GM19397 (cell line): ENCODE data around the gene PARVB.

Source experiments
- ATAC-seq: cut with Tn5 transposase; IDR thresholded peaks from one replicate; pipeline ENCODE4 v1.9.1; 2021; ENCODE audit warnings: mild to moderate bottlenecking, moderate library complexity; ENCODE audit not compliant: unreplicated experiment

PARVB gene

GRCh38 chr22:44086271-44087088, 62.4 kb downstream of the PARVB start:
- ATAC-seq, result no peak

DNA sequence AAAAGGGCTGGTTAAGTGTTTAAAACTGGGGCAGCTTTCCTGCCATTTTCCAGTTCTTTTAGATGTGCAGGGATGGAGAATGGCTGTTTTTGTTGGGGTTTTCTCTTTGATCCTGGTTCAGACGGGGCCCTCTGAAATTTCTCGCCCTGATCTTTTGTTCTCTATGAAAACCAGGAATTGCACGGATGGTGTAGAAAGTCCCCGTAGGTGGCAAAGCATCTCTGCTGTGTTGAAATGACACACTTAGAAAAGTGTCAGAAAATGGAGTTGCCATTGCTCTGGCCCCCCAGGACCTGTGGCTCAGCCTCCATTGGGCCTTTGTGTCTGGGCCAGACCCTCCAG, 63.0 kb downstream of the PARVB start:
- no peak for ATAC-seq

GRCh38 chr22:44088976-44089570, 65.0 kb downstream of the PARVB start:
- ATAC-seq, result no peak

DNA sequence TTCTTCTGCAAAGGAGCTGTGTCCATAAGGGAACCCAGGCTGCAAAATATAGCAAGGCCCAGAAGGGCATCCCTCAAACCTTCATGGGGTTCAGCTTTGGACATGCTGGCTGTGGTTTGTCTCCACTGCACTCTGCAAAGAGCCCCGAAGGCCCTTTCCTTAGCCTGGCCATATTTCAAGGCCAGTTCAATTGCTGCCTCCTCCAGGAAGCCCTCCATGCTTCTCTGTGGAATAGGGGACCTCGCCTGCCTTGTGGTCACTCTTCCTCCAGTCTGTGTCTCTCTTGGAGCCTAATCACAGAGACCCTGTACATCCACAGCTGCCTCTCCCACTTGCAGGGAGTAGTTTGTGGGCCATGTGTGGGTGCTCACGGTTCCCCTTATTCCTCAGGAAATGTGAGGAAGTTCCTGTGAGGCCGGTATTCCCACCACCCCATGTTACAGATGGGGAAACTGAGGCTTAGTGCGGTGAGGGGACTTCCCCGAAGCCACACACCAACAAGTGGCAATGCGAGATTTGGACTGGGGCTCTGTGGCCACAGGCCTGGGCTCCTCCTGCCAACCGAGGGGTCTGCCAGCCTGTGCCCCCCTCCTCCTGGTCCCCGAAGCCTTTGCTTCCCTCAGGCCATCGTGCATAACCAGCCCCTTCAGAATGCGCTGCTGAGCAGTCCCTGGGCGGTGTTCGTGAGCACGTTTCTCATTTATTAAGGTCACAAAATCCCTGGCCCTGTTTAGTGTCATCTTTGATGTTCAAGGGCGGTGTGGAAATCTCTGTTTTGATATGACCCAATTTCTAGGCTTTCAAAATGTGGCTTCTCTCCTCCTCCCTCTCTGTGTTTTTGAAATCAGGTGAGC, 65.8 kb downstream of the PARVB start:
- no peak for ATAC-seq

DNA sequence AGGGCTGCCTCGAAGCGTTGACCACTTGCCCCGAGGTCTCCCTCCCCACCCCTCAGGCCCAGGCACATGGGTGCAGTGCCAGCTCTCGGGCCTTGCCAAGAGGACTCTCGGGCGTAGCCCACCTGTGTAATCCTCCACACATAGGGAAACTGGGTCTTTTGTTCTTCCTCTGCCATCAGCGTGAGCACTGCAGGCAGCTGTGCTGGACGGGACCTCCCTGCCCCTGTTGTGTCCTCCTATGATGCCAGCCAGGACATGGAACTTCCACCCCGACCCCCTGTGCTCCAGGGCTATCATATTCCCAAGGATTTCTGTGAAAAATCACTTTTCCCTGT, 66.4 kb downstream of the PARVB start:
- ATAC-seq, result no peak

GRCh38 chr22:44091021-44091721, 67.1 kb downstream of the PARVB start:
- ATAC-seq, result no peak

DNA sequence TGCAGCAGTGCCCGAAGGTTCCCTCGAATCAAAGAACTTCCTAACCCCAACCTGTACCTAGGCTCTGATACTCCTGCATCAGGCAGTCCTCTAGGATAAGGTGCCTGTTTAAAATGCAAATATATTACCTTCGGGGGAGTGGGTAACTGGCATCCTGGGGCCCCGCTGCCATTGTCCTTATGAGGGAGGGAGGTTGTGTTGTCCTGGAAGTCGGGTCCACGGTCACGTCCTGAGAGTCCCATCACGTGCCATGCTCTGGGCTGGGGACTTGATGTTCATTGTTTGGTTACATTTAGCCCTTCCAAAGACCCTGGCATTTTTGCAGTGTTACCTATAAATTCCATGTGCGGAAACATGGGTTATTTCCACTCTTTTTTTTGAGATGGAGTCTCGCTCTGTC, 67.6 kb downstream of the PARVB start:
- ATAC-seq, result no peak

DNA sequence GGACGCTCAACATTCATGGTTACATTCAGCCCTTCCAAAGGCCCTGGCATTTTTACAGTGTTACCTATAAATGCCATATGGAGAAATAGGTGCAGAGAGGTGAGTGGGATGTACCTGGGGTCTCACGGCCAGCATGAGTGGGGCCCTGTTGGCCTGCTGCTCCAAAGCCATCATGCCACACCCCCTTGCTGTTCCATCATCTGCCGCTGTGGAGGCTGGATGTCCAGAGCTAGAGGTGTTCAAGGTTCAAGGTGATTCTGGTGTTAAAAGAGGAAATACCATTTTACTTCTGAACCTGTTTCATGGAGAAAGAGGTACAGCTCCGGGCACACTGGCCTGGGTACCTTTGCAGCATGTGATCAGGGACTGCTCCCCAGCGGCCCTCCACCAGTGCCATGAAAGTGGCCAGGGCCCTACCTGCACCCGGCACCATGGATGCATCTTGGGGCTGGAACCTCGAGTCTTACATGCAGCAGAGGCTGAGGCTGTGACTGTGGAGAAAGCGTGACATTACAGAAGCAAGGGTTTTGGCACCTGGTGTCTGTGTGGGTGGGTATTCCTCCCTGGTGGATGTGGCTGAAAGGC, 68.6 kb downstream of the PARVB start:
- no peak for ATAC-seq

- ATAC-seq, result no peak
Observed at GRCh38 chr22:44093791-44094190, 69.7 kb downstream of the PARVB start.

DNA sequence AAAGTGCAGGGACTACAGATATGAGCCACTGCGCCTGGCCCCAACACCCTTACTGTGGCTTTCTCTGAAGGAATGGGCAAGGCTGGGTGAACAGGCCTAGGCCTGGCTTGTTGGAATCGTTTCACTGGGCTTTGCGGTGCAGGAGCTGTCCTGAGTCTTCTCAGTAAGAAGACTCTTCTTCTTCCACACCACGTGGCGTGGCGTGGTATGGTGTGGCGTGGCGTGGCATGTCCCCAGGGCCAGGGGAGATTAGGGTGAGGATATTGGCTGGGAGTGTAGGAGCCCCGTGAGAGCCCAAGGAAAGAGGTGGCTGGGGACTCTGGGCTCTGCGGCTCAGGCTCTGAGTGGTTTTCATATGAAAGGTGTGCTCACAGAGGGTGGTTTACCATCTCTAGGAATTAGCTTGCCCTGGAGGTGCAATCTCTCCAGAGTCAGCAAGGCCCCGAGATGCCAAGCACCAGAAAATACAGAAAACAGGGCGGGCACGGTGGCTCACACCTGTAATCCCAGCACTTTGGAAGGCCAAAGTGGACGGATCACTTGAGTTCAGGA, 70.7 kb downstream of the PARVB start:
- ATAC-seq, result no peak

GRCh38 chr22:44096736-44097135, 72.6 kb downstream of the PARVB start:
- no peak for ATAC-seq

GRCh38 chr22:44097263-44098020, 73.3 kb downstream of the PARVB start:
- no peak for ATAC-seq

- no peak for ATAC-seq
Observed at GRCh38 chr22:44098021-44098739, 74.1 kb downstream of the PARVB start.

DNA sequence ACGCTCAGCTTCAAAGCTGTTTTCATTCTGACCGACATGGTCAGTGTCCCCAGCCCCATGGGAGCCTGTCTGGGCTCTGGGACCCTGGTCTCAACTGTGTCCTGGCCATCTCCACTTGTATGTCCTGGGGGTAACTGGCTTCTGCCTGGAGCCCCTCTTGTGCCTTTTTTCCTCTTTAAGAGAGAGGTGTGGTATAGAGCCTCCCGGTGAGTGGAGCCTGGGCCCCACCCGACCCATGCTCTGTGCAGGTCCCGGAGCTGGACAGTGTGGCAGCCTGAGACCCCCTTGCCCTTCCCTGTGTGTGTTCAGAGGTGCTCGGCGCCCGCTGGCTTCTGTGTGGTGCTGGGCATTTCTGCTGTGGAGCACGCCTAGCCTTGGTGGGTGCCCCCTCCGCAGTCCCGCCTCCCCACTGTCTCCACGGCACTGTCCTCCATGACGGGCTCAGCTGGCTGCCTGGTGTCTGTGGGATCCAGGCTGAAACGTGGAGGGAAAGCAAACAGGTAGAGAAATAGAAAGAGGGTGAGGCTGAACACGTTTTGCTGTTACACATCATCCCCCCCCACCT, 74.9 kb downstream of the PARVB start:
- ATAC-seq, result no peak

- ATAC-seq, result no peak
Observed at GRCh38 chr22:44099696-44100095, 75.6 kb downstream of the PARVB start.

GRCh38 chr22:44100411-44100810, 76.3 kb downstream of the PARVB start:
- ATAC-seq, result no peak

DNA sequence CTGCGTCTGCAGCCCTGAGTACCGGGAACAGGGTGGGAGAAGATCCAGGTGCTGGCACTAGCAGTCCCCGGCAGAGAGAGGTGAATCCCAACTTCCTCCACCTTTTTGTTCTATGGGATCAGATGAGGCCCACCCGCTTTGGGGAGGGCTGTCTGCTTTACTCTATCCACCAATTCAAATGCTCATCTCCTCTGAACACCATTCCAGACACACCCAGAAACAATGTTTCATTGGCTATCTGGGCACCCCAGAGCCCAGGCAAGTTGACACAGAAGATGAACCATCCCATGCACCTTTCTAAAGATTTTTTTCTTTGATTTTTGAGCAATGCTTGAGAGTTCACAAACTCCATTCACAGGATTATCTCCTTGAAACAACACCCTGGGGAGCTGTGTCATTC, 78.0 kb downstream of the PARVB start:
- no peak for ATAC-seq

DNA sequence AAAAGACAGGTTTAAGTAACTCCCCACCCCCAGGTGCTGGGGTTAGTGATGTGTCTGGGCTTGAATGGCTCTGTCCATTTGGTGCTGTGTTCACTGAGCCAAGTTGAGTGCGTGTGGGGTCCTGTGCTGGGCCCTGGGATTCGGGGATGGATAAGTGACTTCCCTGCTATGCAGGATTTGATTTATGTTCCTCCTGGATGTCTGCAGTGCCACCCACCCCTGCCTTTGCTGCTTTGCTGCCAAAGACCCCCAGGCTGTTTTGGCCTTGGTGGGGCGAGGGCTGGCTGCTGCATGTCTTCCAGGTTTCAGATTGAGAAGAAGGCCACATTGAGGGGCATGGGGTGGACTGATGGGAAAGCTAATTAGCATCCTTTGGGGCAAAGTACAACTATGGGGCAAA, 78.8 kb downstream of the PARVB start:
- ATAC-seq, result no peak
